ENCODE data around the gene NAA20. TPM values are rescaled to one million over a fixed set of nuclear protein-coding genes. Genes with fewer than 3 reads are reported as not detected.

NAA20 gene
- total RNA-seq, 2 experiments from 2014 or later = 116 to 118 TPM

DNA sequence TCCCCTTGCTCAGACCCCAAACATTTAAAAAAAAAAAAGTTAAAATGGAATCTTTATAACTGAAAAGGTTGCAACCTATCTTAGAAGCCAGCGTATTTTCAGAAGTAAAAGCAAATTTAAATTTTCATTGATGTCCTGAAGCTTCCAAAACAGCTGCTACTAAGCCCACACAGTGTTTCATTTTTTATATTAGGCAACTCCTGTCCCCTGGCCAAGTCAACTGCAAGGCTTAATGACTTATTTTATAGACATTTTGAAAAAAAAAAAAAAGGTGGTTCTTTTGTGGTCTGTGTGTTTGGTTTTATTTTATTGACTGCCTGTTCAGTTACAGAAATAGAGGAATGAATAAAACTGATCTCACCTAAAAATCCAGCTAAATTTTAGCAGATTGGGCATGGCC, 48.2 kb downstream of the NAA20 start:
- no peaks in the 10 kb centered on the region for H3K9me3 Mint-ChIP-seq
- H3K27me3 Mint-ChIP-seq = peaks cover 27% of the 10 kb centered on the region
- no peaks in the 10 kb centered on the region for H3K36me3 Mint-ChIP-seq
- no peak overlapping the region for H3K27ac Mint-ChIP-seq
- no peak overlapping the region for H3K4me3 Mint-ChIP-seq
- H3K4me1 Mint-ChIP-seq = no peaks in the 10 kb centered on the region
- no peak for DNase-seq

DNA sequence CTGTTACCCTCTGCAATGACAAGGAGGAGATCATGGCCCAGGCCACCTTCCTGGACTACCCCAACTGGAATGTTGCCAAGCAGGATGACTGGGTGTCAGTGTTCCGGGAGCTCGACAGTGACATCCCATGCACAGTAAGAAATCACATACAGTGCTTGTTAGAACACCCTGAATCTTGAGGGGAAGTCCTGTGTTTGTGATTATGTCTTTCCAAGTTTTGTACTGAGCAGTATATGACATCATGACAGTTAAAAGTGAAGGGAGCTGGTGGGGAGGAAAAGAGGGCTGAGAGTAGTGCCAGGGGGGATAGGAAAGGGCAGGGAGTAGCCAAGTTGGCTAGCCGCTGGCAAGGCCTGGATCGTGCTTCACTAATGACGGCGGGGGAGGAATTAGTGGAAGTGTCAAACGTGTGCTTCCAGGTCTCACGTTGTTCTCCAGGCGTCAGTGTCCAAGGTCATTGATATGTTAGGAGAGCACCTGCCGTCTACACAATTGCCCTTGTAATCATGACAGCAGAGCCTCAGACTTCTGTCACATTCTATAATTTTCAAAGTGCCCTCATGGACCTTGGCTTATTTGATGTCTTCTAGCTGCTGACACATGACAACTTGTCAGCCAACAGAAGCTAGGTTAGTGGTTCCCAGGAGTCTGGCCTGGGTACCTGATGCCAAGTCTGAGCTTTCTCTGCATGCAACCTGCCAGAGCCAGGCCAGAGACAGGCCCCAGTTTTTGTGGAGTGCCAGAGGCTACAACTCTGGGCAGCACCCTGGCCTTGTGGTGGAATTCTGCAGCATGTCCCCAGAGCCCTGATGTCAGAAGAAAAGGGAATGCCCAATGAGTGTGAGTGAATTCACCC, 53.9 kb downstream of the NAA20 start:
- DNase-seq = no peak
- Mint-ChIP-seq H3K9me3 (no peaks in the 10 kb centered on the region), H3K4me3 (no peak overlapping the region), H3K27ac (no peak overlapping the region), H3K4me1 (no peaks in the 10 kb centered on the region), H3K27me3 (peaks cover 3% of the 10 kb centered on the region), H3K36me3 (no peaks in the 10 kb centered on the region)

- H3K9me3 Mint-ChIP-seq = no peaks in the 10 kb centered on the region
- no peaks in the 10 kb centered on the region for H3K36me3 Mint-ChIP-seq
- DNase-seq = no peak
- peaks cover 3% of the 10 kb centered on the region for H3K27me3 Mint-ChIP-seq
- H3K27ac Mint-ChIP-seq = no peak overlapping the region
- H3K4me3 Mint-ChIP-seq = no peak overlapping the region
- no peaks in the 10 kb centered on the region for H3K4me1 Mint-ChIP-seq
Observed at GRCh38 chr20:20073801-20074371, 56.7 kb downstream of the NAA20 start.

DNA sequence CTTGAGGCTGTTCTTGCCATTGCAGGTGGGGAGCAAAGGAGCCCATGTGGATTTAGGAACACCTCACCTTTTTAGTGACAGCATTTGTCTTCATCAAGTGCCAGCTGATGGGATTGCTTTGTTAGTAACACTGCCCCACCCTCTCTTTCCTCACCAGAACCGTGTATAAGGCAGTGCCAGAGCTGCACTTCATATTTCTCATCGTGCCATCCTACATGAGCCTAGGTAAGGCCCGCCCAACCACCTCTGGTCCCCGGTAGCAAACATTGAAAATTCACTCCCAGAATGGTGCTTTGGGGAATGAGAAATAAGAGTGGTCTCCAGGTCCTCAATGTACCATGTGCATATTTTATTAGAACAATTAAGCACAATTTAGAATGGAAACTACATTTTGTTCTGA, 57.9 kb downstream of the NAA20 start:
- no peak for DNase-seq
- no peaks in the 10 kb centered on the region for H3K4me1 Mint-ChIP-seq
- H3K27me3 Mint-ChIP-seq = peaks cover 3% of the 10 kb centered on the region
- H3K4me3 Mint-ChIP-seq = no peak overlapping the region
- H3K9me3 Mint-ChIP-seq = no peaks in the 10 kb centered on the region
- no peak overlapping the region for H3K27ac Mint-ChIP-seq
- no peaks in the 10 kb centered on the region for H3K36me3 Mint-ChIP-seq

DNA sequence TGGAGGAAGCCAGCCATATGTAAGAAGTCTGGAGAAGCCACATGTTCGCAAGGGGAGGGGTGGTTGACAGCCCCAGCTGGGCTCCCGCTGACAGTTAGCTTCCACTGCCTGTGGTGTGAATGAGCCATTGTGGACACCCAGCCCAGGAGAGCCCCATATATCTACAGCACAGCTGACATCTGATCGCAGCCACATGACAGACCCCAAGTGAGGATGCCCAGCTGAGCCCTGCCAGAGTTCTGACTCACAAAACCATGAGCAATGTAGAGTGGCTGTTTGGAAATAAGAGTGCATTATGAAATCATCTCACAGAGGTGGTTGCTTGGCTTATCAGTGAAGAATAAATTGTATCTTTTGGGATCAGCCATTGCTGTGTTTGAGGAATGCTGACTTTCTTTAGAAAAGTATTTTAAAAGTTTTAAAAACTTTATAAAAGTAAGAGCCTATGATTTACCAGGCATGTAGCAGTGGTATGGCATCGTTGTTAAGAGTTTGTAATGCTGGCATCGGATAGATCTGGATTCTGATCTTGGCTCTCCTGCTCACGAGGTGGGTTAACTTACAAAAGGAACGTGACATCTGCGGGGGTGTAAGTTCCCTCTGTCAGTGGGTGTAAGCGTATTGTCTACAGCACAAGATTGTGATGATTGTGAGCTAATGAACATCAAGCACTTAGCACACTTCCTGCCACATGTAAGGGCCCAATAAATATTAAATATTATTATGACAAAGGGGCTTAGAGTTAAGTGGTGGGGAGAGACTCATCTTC, 59.3 kb downstream of the NAA20 start:
- H3K4me1 Mint-ChIP-seq = no peaks in the 10 kb centered on the region
- no peak overlapping the region for H3K4me3 Mint-ChIP-seq
- H3K27me3 Mint-ChIP-seq = peaks cover 3% of the 10 kb centered on the region
- H3K36me3 Mint-ChIP-seq = no peaks in the 10 kb centered on the region
- no peak for DNase-seq
- no peaks in the 10 kb centered on the region for H3K9me3 Mint-ChIP-seq
- H3K27ac Mint-ChIP-seq = no peak overlapping the region

DNA sequence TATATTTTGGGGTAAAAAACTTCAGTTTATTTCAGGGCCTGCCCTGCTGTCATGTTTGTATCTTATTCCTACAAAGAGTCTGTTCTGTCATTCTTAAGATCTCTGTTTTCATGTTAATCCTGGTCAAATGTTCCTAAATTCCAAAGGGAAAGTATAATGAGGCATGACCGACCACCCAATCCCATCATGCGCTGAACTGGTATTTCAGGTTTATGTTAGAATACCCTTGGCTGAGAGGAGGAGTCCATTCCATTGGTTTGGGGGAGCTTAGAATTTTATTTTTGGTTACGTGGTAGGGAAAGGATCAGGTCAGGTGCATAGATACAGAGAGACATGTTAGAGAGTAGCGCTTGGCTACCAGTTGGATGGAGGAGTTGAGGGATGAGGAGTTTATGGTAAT, 60.9 kb downstream of the NAA20 start:
- H3K4me3 Mint-ChIP-seq = no peak overlapping the region
- peaks cover 3% of the 10 kb centered on the region for H3K27me3 Mint-ChIP-seq
- no peaks in the 10 kb centered on the region for H3K4me1 Mint-ChIP-seq
- no peaks in the 10 kb centered on the region for H3K36me3 Mint-ChIP-seq
- no peak for DNase-seq
- no peak overlapping the region for H3K27ac Mint-ChIP-seq
- H3K9me3 Mint-ChIP-seq = no peaks in the 10 kb centered on the region

GRCh38 chr20:20079102-20079784, 62.1 kb downstream of the NAA20 start:
- Mint-ChIP-seq H3K4me3 (no peak overlapping the region), H3K4me1 (peaks cover 2% of the 10 kb centered on the region), H3K36me3 (no peaks in the 10 kb centered on the region), H3K27ac (no peak overlapping the region), H3K9me3 (no peaks in the 10 kb centered on the region), H3K27me3 (peaks cover 4% of the 10 kb centered on the region)
- DNase-seq = no peak

Other genes starting within 250 kb of the NAA20 start
- 10 to 100 TPM; 26.7 to 28.8 TPM for gene CRNKL1, start 35.1 kb downstream of the NAA20 start, total RNA-seq
- gene CFAP61, start 35.2 kb downstream of the NAA20 start, total RNA-seq = not detected

All from activated naive CD8-positive, alpha-beta T cell treated with anti-CD3 and anti-CD28 coated beads for 36 hours (primary cell).